HL-60 (cell line): Measurements from ENCODE around the gene UCN3.

ENCODE experiments used
- DNase-seq, 2 experiments: peaks; one replicate each; pipeline ENCODE4 v3.0.0-alpha.2; 2010 to 2020; ENCODE audit warnings: low read depth in 1 of 2, low spot score in 1 of 2
- H3K27ac ChIP-seq: fragments of 250-450 bp; sonication (Bioruptor Pico); replicated peaks from 2 replicates; pipeline ENCODE4 v1.5.1; 2020; ENCODE audit warnings: mild to moderate bottlenecking, moderate library complexity
- H3K27me3 ChIP-seq: fragments of 250-450 bp; sonication (Bioruptor Pico); 2 replicates; pipeline ENCODE4 v1.5.1; 2021; ENCODE audit warnings: mild to moderate bottlenecking, moderate library complexity; ENCODE audit not compliant: insufficient read depth, poor library complexity, severe bottlenecking
- H3K4me3 ChIP-seq: replicated peaks from 2 replicates; pipeline ENCODE4 v1.5.1; 2011; ENCODE audit warnings: mild to moderate bottlenecking, control low read depth, low read length; ENCODE audit not compliant: insufficient read depth
- GABPA ChIP-seq: IDR thresholded peaks from 2 replicates; pipeline ENCODE4 v1.6.1; 2012; ENCODE audit warnings: low read depth
- POLR2AphosphoS5 ChIP-seq: IDR thresholded peaks from 2 replicates; pipeline ENCODE4 v1.6.1; 2012; ENCODE audit warnings: low read depth
- SPI1 ChIP-seq: IDR thresholded peaks from 2 replicates; pipeline ENCODE4 v1.6.1; 2012; ENCODE audit warnings: low read depth, mild to moderate bottlenecking, borderline replicate concordance
- TF ChIP-seq, protein P1 (sequence below): IDR thresholded peaks from one replicate; pipeline ENCODE4 v1.5.1; 2011; ENCODE audit warnings: low read length, control low read depth, inconsistent platforms; ENCODE audit not compliant: insufficient read depth
- TF ChIP-seq, protein P2 (sequence below): IDR thresholded peaks from 2 replicates; pipeline ENCODE4 v1.6.1; 2012; ENCODE audit warnings: low read depth; ENCODE audit not compliant: insufficient replicate concordance

The UCN3 gene

DNA sequence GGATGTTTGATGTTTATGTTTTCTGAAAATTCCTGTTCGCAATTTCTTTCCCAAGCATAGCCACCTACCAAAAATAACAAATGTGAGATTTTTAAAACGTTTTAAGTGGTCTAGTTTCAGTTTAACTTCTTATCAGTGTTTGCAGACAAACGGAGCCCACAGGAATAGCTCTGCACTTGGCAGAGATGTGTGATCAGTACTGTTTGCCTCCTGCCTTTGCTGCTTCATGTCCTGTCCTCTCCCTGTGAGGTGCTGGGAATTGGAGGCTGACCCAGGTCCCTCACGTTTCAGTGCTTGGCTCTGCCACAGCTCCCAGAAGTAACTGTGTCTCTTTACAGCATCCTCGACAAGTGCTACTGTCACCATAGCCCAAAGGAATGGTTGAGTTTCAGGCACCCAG, 1.2 kb downstream of the UCN3 start:
- H3K27me3 ChIP-seq: no peaks in the 10 kb centered on the region

GRCh38 chr10:5369362-5370158, 4.8 kb downstream of the UCN3 start:
- TF ChIP-seq, protein P1, sequence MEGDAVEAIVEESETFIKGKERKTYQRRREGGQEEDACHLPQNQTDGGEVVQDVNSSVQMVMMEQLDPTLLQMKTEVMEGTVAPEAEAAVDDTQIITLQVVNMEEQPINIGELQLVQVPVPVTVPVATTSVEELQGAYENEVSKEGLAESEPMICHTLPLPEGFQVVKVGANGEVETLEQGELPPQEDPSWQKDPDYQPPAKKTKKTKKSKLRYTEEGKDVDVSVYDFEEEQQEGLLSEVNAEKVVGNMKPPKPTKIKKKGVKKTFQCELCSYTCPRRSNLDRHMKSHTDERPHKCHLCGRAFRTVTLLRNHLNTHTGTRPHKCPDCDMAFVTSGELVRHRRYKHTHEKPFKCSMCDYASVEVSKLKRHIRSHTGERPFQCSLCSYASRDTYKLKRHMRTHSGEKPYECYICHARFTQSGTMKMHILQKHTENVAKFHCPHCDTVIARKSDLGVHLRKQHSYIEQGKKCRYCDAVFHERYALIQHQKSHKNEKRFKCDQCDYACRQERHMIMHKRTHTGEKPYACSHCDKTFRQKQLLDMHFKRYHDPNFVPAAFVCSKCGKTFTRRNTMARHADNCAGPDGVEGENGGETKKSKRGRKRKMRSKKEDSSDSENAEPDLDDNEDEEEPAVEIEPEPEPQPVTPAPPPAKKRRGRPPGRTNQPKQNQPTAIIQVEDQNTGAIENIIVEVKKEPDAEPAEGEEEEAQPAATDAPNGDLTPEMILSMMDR: no peak
- TF ChIP-seq SPI1: no peak
- no peak overlapping the region for H3K27ac ChIP-seq
- DNase-seq: no peak
- H3K27me3 ChIP-seq: no peaks in the 10 kb centered on the region
- no peak overlapping the region for H3K4me3 ChIP-seq

More for the DNA sequence above, 1.2 kb downstream of the UCN3 start:
- Histone ChIP-seq H3K27ac (no peak overlapping the region), H3K4me3 (no peak overlapping the region)
- DNase-seq: no peak
- TF ChIP-seq, protein P1: no peak
- no peak for TF ChIP-seq POLR2AphosphoS5
- TF ChIP-seq, protein P2, sequence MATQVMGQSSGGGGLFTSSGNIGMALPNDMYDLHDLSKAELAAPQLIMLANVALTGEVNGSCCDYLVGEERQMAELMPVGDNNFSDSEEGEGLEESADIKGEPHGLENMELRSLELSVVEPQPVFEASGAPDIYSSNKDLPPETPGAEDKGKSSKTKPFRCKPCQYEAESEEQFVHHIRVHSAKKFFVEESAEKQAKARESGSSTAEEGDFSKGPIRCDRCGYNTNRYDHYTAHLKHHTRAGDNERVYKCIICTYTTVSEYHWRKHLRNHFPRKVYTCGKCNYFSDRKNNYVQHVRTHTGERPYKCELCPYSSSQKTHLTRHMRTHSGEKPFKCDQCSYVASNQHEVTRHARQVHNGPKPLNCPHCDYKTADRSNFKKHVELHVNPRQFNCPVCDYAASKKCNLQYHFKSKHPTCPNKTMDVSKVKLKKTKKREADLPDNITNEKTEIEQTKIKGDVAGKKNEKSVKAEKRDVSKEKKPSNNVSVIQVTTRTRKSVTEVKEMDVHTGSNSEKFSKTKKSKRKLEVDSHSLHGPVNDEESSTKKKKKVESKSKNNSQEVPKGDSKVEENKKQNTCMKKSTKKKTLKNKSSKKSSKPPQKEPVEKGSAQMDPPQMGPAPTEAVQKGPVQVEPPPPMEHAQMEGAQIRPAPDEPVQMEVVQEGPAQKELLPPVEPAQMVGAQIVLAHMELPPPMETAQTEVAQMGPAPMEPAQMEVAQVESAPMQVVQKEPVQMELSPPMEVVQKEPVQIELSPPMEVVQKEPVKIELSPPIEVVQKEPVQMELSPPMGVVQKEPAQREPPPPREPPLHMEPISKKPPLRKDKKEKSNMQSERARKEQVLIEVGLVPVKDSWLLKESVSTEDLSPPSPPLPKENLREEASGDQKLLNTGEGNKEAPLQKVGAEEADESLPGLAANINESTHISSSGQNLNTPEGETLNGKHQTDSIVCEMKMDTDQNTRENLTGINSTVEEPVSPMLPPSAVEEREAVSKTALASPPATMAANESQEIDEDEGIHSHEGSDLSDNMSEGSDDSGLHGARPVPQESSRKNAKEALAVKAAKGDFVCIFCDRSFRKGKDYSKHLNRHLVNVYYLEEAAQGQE: no peak
- no peak for TF ChIP-seq GABPA
- no peak for TF ChIP-seq SPI1

DNA sequence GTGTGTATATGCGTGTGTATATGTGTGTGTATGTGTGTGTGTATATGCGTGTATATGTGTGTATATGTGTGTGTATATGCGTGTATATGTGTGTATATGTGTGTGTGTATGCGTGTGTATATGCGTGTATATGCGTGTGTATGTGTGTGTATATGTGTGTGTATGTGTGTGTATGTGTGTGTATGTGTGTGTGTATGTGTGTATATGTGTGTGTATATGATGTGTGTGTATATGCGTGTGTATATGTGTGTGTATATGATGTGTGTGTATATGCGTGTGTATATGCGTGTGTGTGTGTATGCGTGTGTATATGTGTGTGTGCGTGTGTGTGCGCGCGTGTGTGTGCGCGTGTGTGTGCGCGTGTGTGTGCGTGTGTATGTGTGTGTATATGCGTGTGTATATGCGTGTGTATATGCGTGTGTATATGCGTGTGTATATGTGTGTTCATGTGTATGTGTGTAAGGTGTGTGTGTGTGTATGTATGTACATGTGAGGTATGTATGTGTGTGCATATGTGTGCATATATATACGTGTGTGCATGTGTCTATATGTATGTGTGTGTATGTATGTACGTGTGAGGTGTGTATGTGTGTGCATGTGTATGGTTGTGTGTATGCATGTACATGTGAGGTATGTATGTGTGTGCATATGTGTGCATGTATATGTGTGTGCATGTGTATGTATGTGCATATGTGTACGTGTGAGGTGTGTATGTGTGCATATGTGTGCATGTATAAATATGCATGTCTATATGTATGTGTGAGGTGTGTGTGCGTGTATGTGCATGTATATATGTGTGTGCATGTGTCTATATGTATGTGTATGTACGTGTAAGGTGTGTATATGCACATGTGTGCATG, 6.0 kb downstream of the UCN3 start:
- TF ChIP-seq POLR2AphosphoS5: no peak
- TF ChIP-seq SPI1: no peak
- TF ChIP-seq GABPA: no peak
- TF ChIP-seq, protein P1: no peak
- TF ChIP-seq, protein P2: no peak
- no peak overlapping the region for H3K4me3 ChIP-seq
- no peak for DNase-seq
- H3K27ac ChIP-seq: no peak overlapping the region
- no peaks in the 10 kb centered on the region for H3K27me3 ChIP-seq
